GM19025 (cell line): ENCODE data around the gene LCNL1.
"Not testable (repeated sequence)": the region's sequence is repeated elsewhere in the genome, so short reads cannot be mapped to it uniquely, and the experiment has no call there.

ENCODE experiments used
- ATAC-seq: cut with Tn5 transposase; IDR thresholded peaks from one replicate; pipeline ENCODE4 v1.9.1; 2021; ENCODE audit warnings: mild to moderate bottlenecking, low read depth, moderate library complexity; ENCODE audit not compliant: unreplicated experiment

The LCNL1 gene

DNA sequence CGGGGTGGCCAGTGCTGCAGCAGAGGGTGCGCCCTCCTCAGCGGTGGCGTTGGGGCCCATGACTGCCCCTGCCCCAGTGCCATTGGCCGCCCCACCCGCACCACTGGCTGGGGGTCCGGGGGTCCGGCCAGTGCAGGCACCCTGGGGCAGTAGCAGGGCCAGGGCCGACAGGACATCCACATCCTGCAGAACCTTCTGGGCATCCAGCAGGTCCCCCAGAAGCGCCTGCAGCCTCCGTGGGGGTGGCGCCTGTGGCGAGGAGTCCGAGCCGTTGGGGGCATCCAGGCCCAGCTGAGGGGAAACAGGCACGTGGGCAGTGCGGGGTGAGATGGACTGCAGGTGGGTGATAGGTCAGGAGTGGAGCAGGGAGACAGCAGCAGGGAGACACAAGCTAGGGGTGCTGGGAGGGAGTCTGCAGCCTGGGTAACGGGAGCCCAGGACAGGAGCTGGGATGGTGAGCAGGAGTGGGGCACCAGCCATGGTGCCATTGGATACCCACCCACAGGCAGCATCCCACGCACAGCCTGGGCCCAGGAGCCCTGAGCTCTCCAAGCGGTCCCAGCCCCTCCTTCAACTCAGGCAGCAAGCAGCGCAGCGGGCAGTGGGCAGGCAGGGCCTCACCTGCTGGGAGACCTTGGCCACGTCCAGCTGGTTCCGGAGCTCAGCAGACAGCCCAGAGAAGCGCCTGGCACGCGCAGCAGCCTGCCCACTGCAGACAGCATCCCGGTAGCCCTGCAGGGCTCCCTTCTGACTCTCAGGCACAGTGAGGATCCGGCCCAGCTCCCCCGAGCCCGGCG lies 38.2 kb downstream of the LCNL1 start:
- ATAC-seq: no peak

DNA sequence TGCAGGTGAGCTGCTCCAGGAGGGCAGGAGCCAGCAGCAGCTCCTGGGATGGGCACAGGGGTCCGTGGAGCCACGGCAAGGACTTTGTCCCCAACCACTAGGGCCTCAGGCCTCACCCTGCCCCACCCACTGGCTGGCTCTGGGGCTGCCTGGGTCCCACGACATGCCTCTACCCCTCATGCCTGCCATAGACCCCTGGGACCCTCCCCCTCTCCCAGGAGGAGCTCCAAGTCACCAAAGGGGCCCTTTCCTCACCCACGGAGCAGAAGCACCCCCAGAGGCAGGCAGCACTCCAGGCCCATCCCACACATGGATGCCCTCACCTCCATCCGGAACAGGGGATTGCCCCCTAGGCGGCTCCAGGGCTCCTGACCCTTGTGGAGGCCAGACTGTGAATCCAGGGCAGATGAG lies 38.8 kb downstream of the LCNL1 start:
- ATAC-seq: no peak

DNA sequence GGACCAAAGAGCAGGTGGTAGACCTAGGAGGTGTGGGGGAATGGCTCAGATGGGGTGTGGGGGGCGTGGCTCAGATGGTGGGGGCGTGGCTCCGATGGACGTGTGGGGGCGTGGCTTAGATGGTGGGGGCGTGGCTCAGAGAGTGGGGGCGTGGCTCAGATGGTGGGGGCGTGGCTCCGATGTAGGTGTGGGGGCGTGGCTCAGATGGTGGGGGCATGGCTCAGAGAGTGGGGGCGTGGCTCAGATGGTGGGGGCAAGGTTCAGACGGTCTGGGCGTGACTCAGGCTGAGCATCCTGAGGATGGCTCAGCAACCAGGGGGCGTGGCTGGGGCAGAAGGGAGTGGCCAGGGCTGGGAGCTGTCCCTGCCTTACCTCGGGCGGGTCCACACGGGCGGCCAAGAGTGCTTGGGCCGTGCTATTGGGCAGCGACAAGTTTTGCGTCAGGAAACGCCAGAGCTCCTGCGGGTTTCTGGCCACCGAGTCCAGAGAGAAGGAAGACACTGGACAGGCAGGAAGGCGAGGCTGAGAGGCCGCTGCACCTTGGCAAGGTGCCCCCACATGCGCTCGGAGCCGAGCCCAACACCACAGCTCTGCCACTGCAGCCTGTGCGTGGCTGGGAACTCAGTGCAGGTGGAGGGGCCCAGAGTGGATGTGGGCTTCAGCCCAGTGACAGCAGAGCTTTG lies 39.3 kb downstream of the LCNL1 start:
- ATAC-seq: no peak

DNA sequence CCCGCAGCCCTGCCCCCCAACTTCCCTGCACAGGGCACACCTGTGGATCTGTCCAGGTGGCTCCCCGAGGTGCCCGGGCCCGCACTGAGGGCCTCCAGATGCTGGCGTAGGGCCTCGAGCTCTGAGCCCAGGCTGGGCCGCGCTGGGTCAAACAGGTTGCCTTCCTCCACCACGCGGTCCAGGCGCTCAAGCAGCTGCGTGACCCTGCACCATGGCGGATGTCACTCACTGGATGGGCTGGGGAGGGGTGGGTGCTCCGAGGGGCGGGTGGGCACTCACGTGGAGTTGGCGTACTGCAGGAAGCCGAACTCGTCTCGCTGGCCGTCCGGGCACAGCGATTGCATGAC lies 39.8 kb downstream of the LCNL1 start:
- ATAC-seq: no peak

DNA sequence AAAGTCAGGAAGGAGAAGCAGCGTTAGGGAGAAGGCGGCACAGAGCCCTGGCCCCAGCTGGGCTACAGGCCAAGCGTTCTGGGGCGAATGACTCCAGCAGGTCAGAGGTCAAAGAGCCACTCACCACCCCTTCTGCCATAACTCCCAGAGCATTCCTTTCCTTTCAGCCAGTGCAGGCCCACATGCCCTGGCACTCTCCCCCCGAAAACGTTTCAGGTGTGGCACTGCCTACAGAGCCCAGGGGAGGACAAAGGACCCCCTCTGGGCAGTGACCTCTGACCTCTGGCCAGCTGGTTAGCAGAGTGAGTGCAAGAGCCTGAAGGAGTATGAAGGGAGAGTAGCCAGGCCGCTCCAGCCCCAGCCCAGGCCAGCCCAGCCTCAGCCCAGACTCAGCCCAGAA lies 40.4 kb downstream of the LCNL1 start:
- ATAC-seq: no peak

DNA sequence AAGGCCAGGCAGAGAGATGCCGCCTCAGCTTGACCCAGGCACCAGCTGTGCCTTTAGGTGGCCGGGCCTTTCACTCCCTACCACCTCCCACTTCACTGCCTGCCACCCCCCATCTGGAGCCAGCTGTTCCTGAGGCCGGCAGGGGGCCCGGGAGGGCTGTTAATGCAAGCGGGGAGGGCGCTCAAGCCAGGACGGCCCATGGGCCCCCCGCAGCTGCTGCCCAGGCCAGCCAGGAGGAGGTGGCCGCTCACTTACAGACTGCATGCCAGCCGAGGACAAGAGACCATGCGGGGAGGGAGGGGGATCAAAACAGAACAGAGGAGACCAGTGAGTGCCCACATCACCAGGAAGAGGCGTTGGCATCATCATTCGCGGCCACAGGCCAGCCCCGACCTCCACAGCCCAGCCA lies 40.8 kb downstream of the LCNL1 start:
- ATAC-seq: no peak

DNA sequence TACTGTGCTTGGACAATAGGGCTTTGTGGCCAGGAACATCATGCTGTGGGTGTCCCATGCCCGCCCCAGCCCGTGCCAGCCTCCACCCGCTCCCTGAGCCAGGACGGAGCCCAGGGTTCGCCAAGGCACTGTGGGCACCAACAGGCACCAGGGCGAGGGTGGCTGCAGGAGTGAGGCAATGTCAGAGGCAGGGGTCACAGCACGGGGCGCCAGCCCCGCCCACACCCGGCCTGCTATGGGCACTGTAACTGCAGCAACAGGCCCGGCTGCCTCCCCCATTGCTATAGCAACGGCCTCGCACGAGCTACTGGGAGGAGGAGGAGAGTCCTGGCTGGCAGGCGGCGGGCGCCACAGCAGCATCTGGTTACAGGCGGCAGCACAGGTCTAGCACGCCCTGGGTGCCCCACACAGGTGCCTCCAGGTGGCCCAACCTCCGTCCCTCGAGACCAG lies 42.7 kb downstream of the LCNL1 start:
- no peak for ATAC-seq

DNA sequence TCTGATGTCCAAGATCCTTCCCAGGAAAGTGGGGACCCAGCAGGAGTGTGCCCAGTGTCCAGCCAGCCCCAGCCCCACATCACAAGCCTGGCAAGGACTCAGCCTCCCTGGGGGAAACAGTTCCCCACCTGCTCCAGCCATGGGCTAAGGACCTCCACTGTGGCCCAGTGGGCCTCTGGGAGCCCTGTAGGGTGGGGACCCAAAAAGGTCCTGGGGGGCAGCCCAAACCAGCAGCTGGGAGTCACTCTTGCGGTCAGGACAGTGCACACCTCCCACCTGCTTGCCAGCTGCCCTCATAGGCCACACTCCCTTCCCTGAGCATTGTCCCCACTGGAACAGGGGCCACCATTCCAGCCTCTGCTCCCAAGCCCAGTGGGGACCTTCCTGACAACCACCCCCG lies 43.6 kb downstream of the LCNL1 start:
- ATAC-seq: no peak

DNA sequence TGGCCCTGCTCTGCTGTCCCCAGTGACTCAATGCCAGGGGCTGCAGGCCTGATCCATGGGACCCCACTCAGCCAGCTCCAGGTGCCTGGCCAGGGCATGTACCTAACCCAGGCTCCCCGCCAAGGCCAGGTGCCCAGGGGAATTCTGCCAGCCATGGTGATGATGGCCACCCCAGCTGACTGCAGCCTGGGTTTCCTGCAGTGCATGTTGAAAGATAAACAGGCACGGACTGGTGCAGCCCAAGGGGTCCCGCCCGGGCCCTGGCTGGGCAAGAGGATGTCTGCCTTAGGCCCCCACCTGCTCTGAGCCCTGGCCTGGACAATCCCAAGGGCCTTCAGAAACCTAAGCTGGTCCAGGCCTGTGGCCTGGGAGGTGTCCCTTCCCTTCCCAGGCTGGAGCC lies 44.0 kb downstream of the LCNL1 start:
- ATAC-seq: no peak

DNA sequence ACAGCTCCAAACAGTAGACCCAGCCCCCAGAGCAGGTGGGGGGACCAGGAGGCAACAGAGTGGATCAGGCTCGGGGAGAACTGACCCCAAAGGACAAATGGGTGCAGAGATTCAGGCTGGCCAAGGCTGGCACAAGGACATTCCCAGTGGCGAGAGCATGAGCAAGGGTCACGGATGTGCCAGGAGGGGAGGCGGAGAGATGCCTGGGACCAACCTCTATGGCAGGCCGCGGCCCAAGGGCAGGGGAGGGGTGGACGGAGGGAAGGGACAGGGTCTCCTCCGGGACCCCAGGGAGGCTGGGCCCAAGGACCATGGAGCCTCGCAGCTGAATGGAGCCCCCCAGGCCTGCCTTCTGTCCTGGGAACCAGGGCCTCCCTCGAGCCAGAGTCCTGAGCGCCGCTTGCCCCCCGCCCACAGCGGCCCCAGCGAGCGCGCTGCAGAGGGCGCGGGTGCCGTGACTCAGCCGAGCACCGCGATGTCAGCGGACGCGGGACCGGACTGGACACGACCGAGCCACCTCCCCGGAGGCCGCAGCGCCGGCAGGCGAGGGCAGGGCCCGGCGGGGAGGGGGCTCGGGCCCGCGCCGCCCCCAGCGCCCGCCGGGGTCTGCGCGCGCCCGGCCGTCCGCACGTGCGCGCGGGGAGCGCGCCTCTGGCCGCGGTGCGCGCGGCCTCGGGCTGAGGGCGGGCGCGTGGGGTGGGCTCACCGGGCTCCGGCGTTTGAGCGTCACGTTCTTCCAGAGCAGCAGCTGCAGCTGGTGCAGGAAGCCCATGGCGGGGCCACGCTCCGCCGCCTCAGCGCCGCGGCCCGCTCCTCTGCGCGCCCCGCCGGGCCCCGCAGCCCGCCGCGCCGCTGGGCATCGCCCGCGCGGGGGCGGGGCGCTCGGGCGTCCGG lies 44.8 kb downstream of the LCNL1 start, which contains the start of gene ABCA2:
ABCA2 (minus strand) TSS at position 869 of the 894 bp plus-strand sequence; CDS start at position 772, 97 bp downstream.
- no peak for ATAC-seq

DNA sequence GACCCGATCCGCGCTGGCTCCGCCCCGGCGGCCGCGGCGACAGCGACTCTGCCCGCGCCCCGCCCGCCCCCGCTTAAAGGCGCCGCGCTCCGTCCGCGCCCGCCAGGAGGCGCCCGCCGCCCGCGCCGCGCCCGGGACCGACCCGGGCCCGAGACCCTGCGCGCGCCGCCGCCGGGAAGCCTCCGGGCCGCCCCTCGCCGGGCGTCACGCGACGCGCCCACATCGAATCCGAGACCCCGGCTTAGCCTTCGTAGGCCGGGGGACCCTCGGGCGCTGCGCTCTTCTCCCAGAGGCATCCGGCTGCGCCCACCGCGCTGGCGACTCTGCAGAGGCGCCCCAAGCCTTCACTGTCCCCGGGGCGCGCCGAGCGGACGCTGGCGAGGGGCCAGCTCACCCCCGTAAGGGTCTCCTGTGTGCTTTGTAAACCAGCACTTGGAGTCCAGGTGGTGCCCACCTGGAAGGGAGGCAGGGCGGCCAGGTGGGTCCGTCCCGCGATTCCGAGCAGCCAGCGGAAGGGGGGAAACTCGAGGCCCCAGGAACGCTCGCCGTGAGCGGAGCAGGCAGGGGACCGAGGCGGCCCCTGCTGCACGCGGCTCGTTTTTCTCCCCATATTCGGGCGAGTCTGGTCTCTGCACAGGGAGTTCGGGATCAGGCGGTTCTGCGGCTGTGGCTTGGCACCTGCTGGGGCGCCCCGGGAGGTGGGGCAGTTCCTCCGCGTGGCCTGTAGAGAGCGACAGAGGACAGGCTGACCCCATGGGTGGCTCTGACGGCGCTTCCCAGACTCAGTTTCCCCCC lies 45.7 kb downstream of the LCNL1 start:
- no peak for ATAC-seq

DNA sequence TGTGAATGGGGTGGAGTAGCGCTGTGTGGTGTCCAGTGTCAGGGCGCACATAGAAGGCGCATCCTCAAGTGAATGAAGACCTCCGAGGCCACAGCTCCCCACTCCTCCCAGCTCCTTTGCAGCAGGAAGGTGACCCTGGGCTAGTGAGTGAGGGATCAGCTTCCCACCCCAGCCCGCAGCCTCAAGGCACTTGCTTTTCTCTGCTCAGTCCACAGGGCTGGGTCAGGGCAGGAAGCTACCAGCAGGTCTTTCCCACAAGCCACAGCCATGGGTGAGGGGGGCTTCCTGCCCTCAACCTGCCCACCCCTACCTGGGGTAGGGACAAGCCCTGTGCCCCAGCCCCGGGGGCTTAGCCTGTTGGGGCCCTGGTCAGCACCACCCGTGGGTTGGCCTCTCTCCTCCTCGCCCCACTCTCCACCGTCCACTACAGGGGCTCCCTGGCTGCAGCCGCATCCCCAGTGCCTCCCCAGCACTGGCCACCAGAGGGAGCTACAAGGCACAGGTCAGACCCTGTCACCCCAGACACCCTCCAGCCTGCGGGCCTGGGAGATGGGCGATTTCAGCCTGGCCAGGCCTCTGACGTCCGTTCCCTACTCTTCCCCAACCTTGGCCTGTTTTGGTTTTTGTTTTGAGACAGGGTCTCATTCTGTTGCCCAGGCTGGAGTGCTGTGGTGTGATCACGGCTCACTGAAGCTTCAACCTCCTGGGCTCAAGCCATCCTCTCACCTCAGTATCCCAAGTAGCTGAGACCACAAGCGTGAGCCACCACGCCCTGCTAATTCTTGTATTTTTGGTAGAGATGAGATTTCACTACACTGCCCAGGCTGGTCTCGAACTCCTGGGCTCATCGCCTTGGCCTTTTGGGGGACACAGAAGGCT lies 46.5 kb downstream of the LCNL1 start:
- no peak for ATAC-seq

DNA sequence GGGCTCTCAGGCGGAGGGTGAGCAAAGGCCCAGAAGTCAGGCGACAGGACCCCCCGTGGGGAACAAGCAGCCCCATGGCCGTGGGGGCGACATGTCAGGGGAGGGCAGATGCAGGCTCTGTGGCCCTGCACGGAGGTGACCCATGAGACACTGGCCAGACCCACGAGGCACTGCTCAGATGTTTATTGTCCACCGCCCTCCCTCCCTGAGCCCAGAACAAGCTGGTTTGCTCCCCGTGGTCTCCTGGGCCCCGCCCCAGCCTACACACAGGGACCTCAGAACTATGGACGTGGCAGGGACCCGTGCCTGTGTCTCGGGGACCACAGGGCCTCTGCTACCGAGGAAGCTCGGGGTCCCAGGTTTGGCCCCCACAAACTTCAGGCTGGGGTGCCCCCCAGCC lies 47.2 kb downstream of the LCNL1 start:
- ATAC-seq: no peak

DNA sequence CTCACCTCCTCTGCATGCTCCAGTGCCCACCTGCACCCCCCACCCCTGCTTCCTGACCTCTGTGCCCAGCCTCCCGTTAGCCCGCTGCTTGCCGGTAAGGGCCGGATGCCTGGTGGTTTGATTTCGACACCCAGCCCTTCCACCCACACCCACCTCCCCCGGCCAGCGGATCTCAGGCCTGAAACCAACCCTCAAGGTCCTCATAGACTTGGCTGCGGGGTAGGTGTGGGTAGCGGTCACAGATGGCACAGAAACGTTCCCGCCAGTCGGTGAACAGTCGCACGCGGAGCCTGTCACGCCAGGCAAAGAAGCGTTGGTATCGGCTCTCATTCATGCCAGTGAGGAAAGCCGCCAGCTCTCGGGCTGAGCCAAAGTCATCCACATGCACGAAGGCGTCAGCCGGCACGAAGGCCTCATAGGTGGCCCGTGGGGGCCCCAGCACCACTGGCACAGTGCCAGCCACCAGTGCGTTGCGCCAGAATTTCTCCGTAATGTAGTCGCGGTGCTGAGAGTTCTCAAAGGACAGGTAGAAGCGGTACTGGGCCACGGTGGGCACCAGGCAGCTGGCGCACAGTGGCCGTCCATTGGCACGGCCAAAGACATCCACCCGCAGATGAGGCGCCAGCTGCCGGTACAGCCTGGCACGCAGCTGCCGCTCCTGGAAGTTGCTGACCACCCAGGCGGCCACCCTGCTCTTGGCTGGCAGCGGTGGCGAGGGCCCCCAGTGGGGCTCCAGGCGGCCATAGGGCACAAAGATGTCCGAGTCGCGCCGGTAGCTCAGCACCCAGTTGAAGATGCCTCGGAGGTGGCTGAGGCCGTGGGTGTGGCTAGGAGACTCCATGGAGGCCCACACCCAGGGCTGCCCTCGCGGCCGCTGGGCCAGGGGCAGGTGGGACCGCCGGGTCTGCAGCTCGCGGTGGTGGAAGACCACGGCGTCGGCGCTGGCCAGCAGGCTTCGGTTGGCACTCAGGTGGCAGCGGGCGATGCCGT lies 48.0 kb downstream of the LCNL1 start:
- no peak for ATAC-seq

DNA sequence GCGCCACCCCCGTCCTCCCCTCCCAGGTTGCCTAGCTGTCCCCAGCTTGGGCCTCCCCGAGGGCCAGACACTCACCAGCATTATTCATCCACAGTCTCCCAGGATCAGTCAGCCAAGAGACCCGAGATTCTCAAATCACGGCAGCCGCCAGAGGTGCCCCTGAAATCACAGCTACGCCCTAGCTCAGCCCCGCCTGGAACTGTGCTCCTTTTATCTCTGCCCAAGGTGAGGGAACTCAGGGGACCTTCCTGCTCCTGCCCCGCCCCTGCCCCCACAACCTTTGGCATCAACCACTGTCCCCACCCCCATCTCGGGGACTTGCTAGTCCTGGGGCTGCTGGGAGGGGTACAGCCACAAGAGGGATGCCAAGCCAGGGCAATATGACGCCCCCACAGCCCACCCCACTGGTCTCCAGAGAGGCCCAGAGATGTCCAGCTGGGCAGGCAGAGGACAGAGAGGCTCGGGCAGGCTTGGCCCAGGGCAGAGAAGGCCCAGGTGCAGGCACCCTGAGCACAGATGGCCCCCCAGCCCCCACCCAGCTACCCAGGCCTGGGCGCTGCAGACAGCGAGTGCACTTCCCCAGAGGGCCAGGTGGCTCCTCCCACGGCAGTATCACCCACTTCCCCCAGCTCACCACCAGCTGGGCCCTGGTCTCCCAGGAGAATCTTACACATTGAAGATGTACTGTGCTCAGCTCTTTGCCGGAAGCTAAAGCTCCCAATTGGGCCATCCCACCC lies 49.3 kb downstream of the LCNL1 start, which contains the start of gene FUT7:
FUT7 (minus strand) TSS at position 185 of the 737 bp plus-strand sequence; CDS start at position 88, 97 bp downstream.
- no peak for ATAC-seq

DNA sequence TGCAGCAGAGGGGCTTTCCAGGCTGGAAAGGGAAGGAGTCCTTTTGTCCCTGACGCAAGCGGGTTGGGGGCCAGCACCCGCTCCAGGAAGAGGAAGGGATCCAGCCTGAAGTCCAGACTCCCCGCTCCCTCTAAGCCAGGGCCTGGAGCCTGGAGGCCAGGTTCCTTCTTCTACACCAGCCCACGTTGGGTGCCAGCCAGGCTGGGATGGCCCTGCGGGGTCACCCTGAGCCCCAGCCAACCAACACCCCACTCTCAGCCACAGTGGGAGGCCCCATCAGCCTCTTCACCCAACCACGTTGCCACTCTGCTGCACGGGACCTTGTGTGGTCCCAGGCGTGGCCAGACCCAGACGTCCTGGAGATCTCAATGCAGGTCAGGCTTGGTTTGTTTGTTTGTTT lies 50.1 kb downstream of the LCNL1 start:
- no peak for ATAC-seq

DNA sequence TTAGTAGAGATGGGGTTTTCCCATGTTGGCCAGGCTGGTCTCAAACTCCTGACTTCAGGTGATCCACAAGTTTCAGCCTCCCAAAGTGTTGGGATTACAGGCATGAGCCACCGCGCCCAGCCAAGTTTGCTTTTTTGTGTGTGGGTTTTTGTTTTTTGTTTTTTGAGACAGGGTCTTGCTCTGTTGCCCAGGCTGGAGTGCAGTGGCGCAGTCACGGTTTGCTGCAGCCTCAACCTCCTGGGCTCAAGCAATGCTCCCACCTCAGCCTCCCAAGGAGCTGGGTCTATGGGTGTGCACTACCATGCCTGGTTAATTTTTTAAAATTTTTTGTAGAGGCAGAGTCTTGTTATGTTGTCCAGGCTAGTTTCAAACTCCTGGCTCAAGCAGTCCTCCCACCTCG lies 50.7 kb downstream of the LCNL1 start:
- not testable (repeated sequence) for ATAC-seq
